GM10248 (cell line): Measurements from ENCODE around the gene MYH9.

Experiments used
- CTCF ChIA-PET: fragments of 300-600 bp; sonication (Branson Sonifier 250); formaldehyde crosslinking; extraction: SDS; loops from one replicate; lab custom pipeline; 2021; ENCODE audit warnings: antibody characterized with exemption; lab: Yijun Ruan, JAX
- POLR2A ChIA-PET: fragments of 350-650 bp; sonication (Branson Sonifier 250); formaldehyde crosslinking; extraction: SDS; loops from one replicate; lab custom pipeline; 2020; ENCODE audit warnings: antibody characterized with exemption; lab: Yijun Ruan, JAX
- DNase-seq: peaks from one replicate; pipeline ENCODE4 v3.0.0; 2012; ENCODE audit errors: extremely low spot score
- TF ChIP-seq, protein P1 (sequence below): IDR thresholded peaks from 2 replicates; pipeline ENCODE4 v1.5.1; 2012; ENCODE audit warnings: mild to moderate bottlenecking, low read depth; ENCODE audit errors: extremely low read depth, missing control alignments, control extremely low read depth

The MYH9 gene

DNA sequence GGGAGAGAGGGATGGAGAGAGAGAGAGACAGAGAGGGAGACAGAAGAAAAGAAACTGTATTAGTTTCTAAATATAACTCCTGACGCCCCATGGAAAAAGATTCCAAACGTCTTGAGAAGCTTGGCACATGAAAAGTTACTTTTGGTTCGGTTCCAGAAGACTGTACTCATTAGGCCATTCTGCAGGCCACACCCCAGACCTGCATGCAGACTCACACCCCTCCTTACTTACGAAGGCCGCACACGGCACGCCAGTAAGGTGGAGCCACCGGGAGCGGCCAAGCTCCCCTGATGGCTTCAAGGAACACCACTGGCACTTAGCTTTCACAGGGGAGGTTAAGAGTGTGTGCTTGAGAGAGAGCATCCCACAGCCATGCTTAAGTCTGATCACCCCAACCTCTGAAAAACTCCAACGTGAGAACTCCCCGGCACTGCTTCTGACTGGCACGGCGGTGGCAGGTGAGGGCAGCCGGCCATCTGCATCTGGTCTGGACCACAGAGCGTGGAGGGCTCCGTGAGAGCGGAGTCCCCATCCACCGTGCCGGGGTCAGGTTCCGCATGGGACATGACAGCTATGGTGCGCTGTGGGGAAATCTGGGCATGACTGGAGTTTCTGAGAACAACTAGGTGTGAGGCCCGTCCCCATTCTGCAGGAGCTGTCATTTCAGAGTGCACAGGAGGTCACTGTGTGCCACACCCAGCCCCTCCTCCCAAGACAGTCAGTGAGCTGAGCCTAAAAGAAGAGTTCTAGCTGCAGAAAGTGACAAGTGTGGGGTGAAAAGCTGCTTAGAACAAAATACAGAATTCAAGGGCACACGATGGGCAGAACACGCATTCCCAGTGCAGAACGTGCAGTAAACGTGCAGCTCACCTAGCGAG, 62.4 kb downstream of the MYH9 start:
- CTCF ChIA-PET, result interaction anchor here (0.9 to 2.9 kb wide), 7 partner anchors 9 to 145 kb away, joined by 3 to 14 read pairs (median 4); partner anchors contain the start of gene APOL2
- no peak for DNase-seq
- POLR2A ChIA-PET, result no interaction called here

DNA sequence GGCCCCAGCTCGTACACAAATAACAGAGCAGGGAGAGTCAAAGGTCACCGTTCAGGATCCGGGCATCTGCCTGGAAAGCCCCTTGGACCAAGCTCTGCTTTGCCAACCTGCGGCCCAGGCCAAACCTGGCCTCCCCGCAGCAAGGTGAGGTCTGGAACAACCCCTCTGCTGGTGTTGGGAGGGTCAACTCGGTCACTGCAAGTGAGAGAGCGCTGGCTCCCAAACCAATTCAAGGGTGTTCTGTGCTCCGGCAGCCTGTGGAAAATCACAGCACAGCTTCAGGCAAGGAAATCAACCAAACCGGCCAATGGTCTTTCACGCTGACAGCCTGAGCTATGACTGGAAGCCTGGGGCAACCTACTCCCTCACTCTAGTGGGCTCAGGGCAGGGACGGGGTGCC, 63.4 kb downstream of the MYH9 start:
- CTCF ChIA-PET, result interaction anchor here (0.9 to 2.9 kb wide), 5 partner anchors 9 to 146 kb away, joined by 3 to 14 read pairs (median 4); no protein-coding TSS in a partner anchor
- POLR2A ChIA-PET, result no interaction called here
- TF ChIP-seq, protein P1, sequence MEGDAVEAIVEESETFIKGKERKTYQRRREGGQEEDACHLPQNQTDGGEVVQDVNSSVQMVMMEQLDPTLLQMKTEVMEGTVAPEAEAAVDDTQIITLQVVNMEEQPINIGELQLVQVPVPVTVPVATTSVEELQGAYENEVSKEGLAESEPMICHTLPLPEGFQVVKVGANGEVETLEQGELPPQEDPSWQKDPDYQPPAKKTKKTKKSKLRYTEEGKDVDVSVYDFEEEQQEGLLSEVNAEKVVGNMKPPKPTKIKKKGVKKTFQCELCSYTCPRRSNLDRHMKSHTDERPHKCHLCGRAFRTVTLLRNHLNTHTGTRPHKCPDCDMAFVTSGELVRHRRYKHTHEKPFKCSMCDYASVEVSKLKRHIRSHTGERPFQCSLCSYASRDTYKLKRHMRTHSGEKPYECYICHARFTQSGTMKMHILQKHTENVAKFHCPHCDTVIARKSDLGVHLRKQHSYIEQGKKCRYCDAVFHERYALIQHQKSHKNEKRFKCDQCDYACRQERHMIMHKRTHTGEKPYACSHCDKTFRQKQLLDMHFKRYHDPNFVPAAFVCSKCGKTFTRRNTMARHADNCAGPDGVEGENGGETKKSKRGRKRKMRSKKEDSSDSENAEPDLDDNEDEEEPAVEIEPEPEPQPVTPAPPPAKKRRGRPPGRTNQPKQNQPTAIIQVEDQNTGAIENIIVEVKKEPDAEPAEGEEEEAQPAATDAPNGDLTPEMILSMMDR, result no peak
- DNase-seq, result no peak

More for the DNA sequence above, 62.4 kb downstream of the MYH9 start:
- TF ChIP-seq, protein P1, result no peak

DNA sequence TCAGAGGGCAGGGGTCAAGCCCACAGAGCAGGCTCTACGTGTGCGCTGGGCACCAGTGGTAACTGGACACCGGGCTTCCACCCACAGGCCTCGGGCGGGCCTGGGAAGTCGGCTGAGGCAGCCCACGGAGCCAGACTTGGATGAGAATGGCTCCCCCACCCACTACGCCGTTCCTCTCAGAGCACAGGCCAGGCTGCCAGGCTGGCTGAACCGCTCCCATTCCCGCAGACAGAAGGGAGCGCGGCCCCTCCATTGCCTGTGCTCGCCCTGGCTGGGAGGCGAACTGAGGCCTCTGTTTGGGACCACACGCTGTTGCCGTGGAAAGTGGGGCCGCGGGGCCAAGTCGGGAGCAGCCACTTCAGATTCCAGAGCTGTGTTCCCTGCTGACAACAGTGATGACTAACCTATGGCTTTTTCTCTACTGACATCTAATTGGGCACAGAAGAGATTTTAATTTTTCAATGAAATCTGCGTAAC, 63.9 kb downstream of the MYH9 start:
- TF ChIP-seq, protein P1, result no peak
- no peak for DNase-seq
- POLR2A ChIA-PET, result no interaction called here
- CTCF ChIA-PET, result interaction anchor here (1.2 to 2.9 kb wide), 4 partner anchors 8 to 147 kb away, joined by 3 to 14 read pairs (median 6); no protein-coding TSS in a partner anchor

DNA sequence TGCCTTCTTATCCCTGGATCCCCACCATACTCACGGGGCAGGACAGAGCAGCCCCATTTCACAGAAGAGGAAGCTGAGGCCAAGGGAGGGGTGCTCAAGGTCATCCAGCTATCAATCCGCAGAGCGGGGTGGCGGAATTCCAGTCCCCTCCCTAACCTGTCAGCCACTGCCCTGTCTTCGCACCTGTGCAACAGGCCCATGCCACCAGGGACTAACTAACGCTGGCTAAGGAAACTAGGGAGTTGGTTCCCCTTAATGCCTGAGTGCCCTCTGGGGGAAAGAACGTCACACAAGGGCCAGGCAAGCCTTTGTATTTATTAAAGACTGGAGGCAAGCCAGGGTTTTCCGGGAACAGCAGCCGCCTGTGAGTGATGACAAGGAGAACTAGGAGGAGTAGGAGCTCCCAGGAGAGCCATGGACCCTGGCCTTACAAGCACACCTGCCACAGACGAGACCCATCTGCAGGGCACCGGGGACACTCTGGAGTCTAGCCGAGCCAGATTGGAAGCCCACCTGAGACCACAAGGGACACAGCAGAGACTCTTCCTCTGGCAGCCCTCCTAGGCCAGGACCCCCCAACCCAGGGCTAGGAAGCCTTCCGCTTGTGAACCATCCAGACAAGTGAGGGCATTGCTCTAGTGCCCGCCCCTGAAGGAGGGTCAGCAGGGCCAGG, 64.4 kb downstream of the MYH9 start:
- ChIA-PET POLR2A (interaction anchor here (0.6 kb wide), 1 partner anchor 878 kb away, joined by 3 read pairs; no protein-coding TSS in a partner anchor), CTCF (interaction anchor here (2.9 kb wide), 1 partner anchor 22 kb away, joined by 14 read pairs; no protein-coding TSS in a partner anchor)
- no peak for DNase-seq
- TF ChIP-seq, protein P1, result no peak

DNA sequence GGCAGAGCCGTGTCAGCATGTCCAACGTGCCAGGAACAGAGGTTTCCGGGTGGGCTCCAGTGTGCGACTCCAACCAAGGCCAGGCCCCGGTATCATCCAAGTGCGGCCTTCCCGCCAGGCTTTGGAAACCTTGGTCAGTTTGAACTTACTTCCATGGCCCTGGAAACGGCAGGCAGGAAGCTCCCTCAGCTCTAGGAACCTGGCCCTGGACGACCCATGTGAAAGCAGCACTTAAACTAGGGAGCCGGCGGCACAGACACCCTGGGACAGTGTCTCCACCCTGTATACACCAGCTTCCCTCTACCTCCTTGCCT, 65.2 kb downstream of the MYH9 start:
- TF ChIP-seq, protein P1, result no peak
- DNase-seq, result no peak
- CTCF ChIA-PET, result interaction anchor here (1.0 to 2.8 kb wide), 5 partner anchors 10 to 148 kb away, joined by 3 to 12 read pairs (median 7); no protein-coding TSS in a partner anchor
- POLR2A ChIA-PET, result interaction anchor here (0.6 to 0.9 kb wide), 2 partner anchors 9 to 878 kb away, joined by 3 to 6 read pairs; no protein-coding TSS in a partner anchor
